Caco-2 (cell line): Measurements from ENCODE around the gene CHID1. TPM values are rescaled to one million over a fixed set of nuclear protein-coding genes. Genes with fewer than 3 reads are reported as not detected.

Experiments
- BruUV-seq: library from RNA; stranded (reverse); fragments of 400-500 nt; replicated peaks from 2 replicates; lab custom pipeline; 2021; lab: Mats Ljungman, UMichigan
- CTCF ChIA-PET: fragments of 300-600 bp; sonication (Branson Sonifier 250); formaldehyde crosslinking; loops from one replicate; lab custom pipeline; 2022; ENCODE audit warnings: antibody characterized with exemption; lab: Charles Lee
- POLR2A ChIA-PET: fragments of 300-600 bp; sonication (Branson Sonifier 250); formaldehyde crosslinking; loops from one replicate; lab custom pipeline; 2022; ENCODE audit warnings: antibody characterized with exemption; lab: Charles Lee
- DNase-seq, 2 experiments: peaks; one replicate each; pipeline versions ENCODE4 v3.0.0 to v3.0.0-alpha.2; 2020 to 2022
- H3K27me3 ChIP-seq: replicated peaks from 2 replicates; pipeline ENCODE4 v1.6.0; 2011; ENCODE audit warnings: low read length; ENCODE audit not compliant: control insufficient read depth, insufficient read depth
- H3K36me3 ChIP-seq: 2 replicates; pipeline ENCODE4 v1.5.1; 2011; ENCODE audit warnings: low read length; ENCODE audit not compliant: control insufficient read depth, insufficient read depth
- H3K4me1 ChIP-seq: fragments of 250-450 bp; sonication (Bioruptor Pico); 2 replicates; pipeline ENCODE4 v1.5.1; 2020; ENCODE audit warnings: mild to moderate bottlenecking
- H3K4me3 ChIP-seq: 2 replicates; pipeline ENCODE4 v1.5.1; 2011; ENCODE audit warnings: low read depth, mild to moderate bottlenecking, control low read depth, low read length
- H3K9me3 ChIP-seq: fragments of 250-450 bp; sonication (Bioruptor Pico); 2 replicates; pipeline ENCODE4 v1.5.1; 2020; ENCODE audit warnings: mild to moderate bottlenecking, moderate library complexity
- H3K27ac Mint-ChIP-seq: one replicate; pipeline ENCODE4 v1.8.0; 2022; ENCODE audit warnings: mixed read lengths; ENCODE audit not compliant: unreplicated experiment
- H3K27me3 Mint-ChIP-seq: one replicate; pipeline ENCODE4 v1.8.0; 2022; ENCODE audit warnings: mixed read lengths; ENCODE audit not compliant: insufficient read depth, unreplicated experiment
- H3K36me3 Mint-ChIP-seq: one replicate; pipeline ENCODE4 v1.8.0; 2022; ENCODE audit warnings: mild to moderate bottlenecking, mixed read lengths; ENCODE audit not compliant: insufficient read depth, unreplicated experiment
- H3K4me1 Mint-ChIP-seq: one replicate; pipeline ENCODE4 v1.8.0; 2022; ENCODE audit warnings: low read depth, mixed read lengths; ENCODE audit not compliant: unreplicated experiment
- H3K4me3 Mint-ChIP-seq: one replicate; pipeline ENCODE4 v1.8.0; 2022; ENCODE audit warnings: mild to moderate bottlenecking, moderate library complexity, mixed read lengths; ENCODE audit not compliant: unreplicated experiment
- H3K9me3 Mint-ChIP-seq: one replicate; pipeline ENCODE4 v1.8.0; 2022; ENCODE audit warnings: mixed read lengths; ENCODE audit not compliant: unreplicated experiment
- CTCF ChIP-seq, 2 experiments: fragments of 200-600 bp in 1 of 2; IDR thresholded peaks; 1 replicate in 1 of 2; 2 replicates in 1 of 2; pipeline versions ENCODE4 v1.5.1 to v1.8.0; 2011 to 2022; ENCODE audit warnings: antibody characterized with exemption in 1 of 2, control low read depth in 1 of 2, inconsistent platforms in 1 of 2, low read depth in 1 of 2, low read length in 1 of 2, mild to moderate bottlenecking in 1 of 2, moderate library complexity in 1 of 2; ENCODE audit not compliant: insufficient read depth in 1 of 2, severe bottlenecking in 1 of 2, unreplicated experiment in 1 of 2
- intact Hi-C: fragments of 100-400 bp; cut with micrococcal nuclease; formaldehyde crosslinking; loops from one replicate; pipeline ENCODE4 v1.10.0; 2022; ENCODE audit not compliant: unreplicated experiment
- total RNA-seq: library from RNA; stranded (reverse); gene quantifications from 2 replicates; pipeline ENCODE4 v1.2.3, GENCODE V29; 2022

Gene CHID1
- total RNA-seq, 1 experiment from 2014 or later, result 180 TPM

GRCh38 chr11:945986-946385, 35.4 kb upstream of the CHID1 start:
- H3K4me3 ChIP-seq, result no peak overlapping the region
- Mint-ChIP-seq H3K36me3 (peaks cover 85% of the 10 kb centered on the region), H3K4me1 (peaks cover 43% of the 10 kb centered on the region), H3K4me3 (no peak overlapping the region), H3K27ac (peak overlapping the region; percentile 77), H3K27me3 (no peaks in the 10 kb centered on the region), H3K9me3 (peaks cover 10% of the 10 kb centered on the region)
- ChIA-PET CTCF (interaction anchor here (1.4 kb wide), 1 partner anchor 14 kb away, joined by 6 read pairs; no protein-coding TSS in a partner anchor), POLR2A (no interaction called here)
- TF ChIP-seq CTCF (IDR thresholded peaks at IDR 0.05; ENCODE audit: insufficient read depth in 1 of 2, low read depth in 1 of 2, low read length in 1 of 2, severe bottlenecking in 1 of 2, unreplicated experiment in 1 of 2), result no peak
- intact Hi-C loops, result no loop called here
- peaks cover 41% of the 10 kb centered on the region for H3K4me1 ChIP-seq
- H3K27me3 ChIP-seq, result no peaks in the 10 kb centered on the region
- H3K36me3 ChIP-seq, result peaks cover 3% of the 10 kb centered on the region
- no TSS peak for BruUV-seq
- peaks cover 14% of the 10 kb centered on the region; the same call in 1 of the 2 replicates for H3K9me3 ChIP-seq
- DNase-seq, result no peak

- Histone ChIP-seq H3K27me3 (no peaks in the 10 kb centered on the region), H3K9me3 (peaks cover 13% of the 10 kb centered on the region; the same call in 1 of the 2 replicates), H3K36me3 (peaks cover 3% of the 10 kb centered on the region), H3K4me1 (peaks cover 44% of the 10 kb centered on the region), H3K4me3 (no peak overlapping the region)
- H3K9me3 Mint-ChIP-seq, result peaks cover 10% of the 10 kb centered on the region
- DNase-seq, result no peak
- ChIA-PET CTCF (interaction anchor here (1.2 kb wide), 1 partner anchor 11 kb away, joined by 3 read pairs; no protein-coding TSS in a partner anchor), POLR2A (no interaction called here)
- no peaks in the 10 kb centered on the region for H3K27me3 Mint-ChIP-seq
- H3K36me3 Mint-ChIP-seq, result peaks cover 86% of the 10 kb centered on the region
- H3K4me3 Mint-ChIP-seq, result peak overlapping the region; percentile 28
- no TSS peak for BruUV-seq
- H3K27ac Mint-ChIP-seq, result peak overlapping the region; percentile 77
- H3K4me1 Mint-ChIP-seq, result peaks cover 53% of the 10 kb centered on the region
- intact Hi-C loops, result no loop called here
- TF ChIP-seq CTCF (IDR thresholded peaks at IDR 0.05; ENCODE audit: insufficient read depth in 1 of 2, low read depth in 1 of 2, low read length in 1 of 2, severe bottlenecking in 1 of 2, unreplicated experiment in 1 of 2), result no peak
Measured at GRCh38 chr11:944711-945470, 34.3 kb upstream of the CHID1 start.

- no TSS peak for BruUV-seq
- Histone ChIP-seq H3K27me3 (no peaks in the 10 kb centered on the region), H3K4me3 (no peak overlapping the region), H3K36me3 (peaks cover 3% of the 10 kb centered on the region), H3K4me1 (peaks cover 49% of the 10 kb centered on the region), H3K9me3 (no peaks in the 10 kb centered on the region)
- POLR2A ChIA-PET, result interaction anchor here (0.7 kb wide), 1 partner anchor 9 kb away, joined by 3 read pairs; no protein-coding TSS in a partner anchor
- H3K9me3 Mint-ChIP-seq, result peaks cover 4% of the 10 kb centered on the region
- no peak for DNase-seq
- H3K36me3 Mint-ChIP-seq, result peaks cover 80% of the 10 kb centered on the region
- peak overlapping the region; percentile 56 for H3K4me3 Mint-ChIP-seq
- CTCF ChIA-PET, result interaction anchor here (1.1 kb wide), 1 partner anchor 9 kb away, joined by 4 read pairs; no protein-coding TSS in a partner anchor
- no peaks in the 10 kb centered on the region for H3K27me3 Mint-ChIP-seq
- peaks cover 61% of the 10 kb centered on the region for H3K4me1 Mint-ChIP-seq
- intact Hi-C loops, result loop anchor here (1.0 kb wide), 1 partner anchor 9 kb away; no protein-coding TSS in a partner anchor
- no peak for TF ChIP-seq CTCF (IDR thresholded peaks at IDR 0.05; ENCODE audit: insufficient read depth in 1 of 2, low read depth in 1 of 2, low read length in 1 of 2, severe bottlenecking in 1 of 2, unreplicated experiment in 1 of 2)
- H3K27ac Mint-ChIP-seq, result peak overlapping the region; percentile 77
Measured at GRCh38 chr11:942823-943222, 32.2 kb upstream of the CHID1 start.
